ENCODE data around the gene ATP9A.
A peak's percentile ranks its signal among the peaks of the same experiment; 100 is the strongest.
"Not testable (repeated sequence)": the region's sequence is repeated elsewhere in the genome, so short reads cannot be mapped to it uniquely, and the experiment has no call there.

Gene ATP9A

DNA sequence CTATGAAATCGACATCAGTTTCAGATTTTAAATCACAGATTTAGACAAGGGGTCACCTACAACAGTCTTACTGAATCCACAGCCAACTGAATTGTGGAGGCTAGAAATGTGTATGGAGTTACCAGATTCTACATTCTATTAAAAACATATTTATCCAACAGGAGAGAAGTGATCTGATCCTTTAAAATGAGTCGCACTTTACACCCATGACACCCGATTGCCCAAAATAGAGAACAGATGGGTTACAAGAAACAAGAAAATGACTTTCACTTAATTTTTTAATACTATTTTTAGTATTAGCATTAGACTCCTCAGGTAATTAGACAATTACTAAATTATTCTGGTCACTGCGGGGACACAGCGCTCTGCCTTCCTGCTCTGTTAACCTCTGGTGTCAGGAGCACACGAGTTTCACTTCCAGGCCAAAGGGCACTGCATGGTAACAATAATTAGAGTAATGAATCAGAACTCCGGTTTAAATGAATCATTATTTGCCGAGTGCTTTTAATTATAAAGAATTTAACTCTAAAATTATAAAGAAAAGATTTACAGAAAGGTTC is 108.6 kb downstream of the ATP9A start:
- Histone ChIP-seq H3K9me3 (ENCODE audit: control insufficient read depth, insufficient read depth, low read depth, low read length) (no peaks in the 10 kb centered on the region), H3K4me3 (ENCODE audit: low read depth, low read length) (no peak overlapping the region), H3K27ac (ENCODE audit: extremely low read depth, low read depth, low read length) (no peak overlapping the region), H3K36me3 (ENCODE audit: control insufficient read depth in 2 of 2, insufficient read depth in 1 of 2, low read length in 2 of 2) (peaks cover 0 to 21% of the 10 kb centered on the region in 2 experiments; a peak in 2 of 3 replicates), H3K4me1 (ENCODE audit: control insufficient read depth, insufficient read depth, low read length) (peaks cover 11% of the 10 kb centered on the region)
- CTCF ChIA-PET: no interaction called here
- TF ChIP-seq ZNF610 (tag by site-specific recombination; IDR thresholded peaks at IDR 0.05; ENCODE audit: borderline replicate concordance) (no peak), ZNF548 (tag by site-specific recombination; IDR thresholded peaks at IDR 0.05) (no peak), ZNF202 (tag by site-specific recombination; IDR thresholded peaks at IDR 0.05; ENCODE audit: borderline replicate concordance) (no peak), ZFP37 (tag by site-specific recombination; IDR thresholded peaks at IDR 0.05) (no peak), ZNF19 (tag by site-specific recombination; IDR thresholded peaks at IDR 0.05; ENCODE audit: low read depth) (no peak), ZNF521 (tag by site-specific recombination; IDR thresholded peaks at IDR 0.05) (no peak), ZNF211 (tag by site-specific recombination; IDR thresholded peaks at IDR 0.05; ENCODE audit: low read depth) (no peak), SP2 (tag by site-specific recombination; IDR thresholded peaks at IDR 0.05) (no peak), KLF8 (tag by site-specific recombination; IDR thresholded peaks at IDR 0.05) (no peak), ZBTB8A (tag by site-specific recombination; IDR thresholded peaks at IDR 0.05) (no peak), ZNF169 (tag by site-specific recombination; IDR thresholded peaks at IDR 0.05) (no peak), ZNF473 (tag by site-specific recombination; IDR thresholded peaks at IDR 0.05) (no peak)
- TF ChIP-seq, protein P1, sequence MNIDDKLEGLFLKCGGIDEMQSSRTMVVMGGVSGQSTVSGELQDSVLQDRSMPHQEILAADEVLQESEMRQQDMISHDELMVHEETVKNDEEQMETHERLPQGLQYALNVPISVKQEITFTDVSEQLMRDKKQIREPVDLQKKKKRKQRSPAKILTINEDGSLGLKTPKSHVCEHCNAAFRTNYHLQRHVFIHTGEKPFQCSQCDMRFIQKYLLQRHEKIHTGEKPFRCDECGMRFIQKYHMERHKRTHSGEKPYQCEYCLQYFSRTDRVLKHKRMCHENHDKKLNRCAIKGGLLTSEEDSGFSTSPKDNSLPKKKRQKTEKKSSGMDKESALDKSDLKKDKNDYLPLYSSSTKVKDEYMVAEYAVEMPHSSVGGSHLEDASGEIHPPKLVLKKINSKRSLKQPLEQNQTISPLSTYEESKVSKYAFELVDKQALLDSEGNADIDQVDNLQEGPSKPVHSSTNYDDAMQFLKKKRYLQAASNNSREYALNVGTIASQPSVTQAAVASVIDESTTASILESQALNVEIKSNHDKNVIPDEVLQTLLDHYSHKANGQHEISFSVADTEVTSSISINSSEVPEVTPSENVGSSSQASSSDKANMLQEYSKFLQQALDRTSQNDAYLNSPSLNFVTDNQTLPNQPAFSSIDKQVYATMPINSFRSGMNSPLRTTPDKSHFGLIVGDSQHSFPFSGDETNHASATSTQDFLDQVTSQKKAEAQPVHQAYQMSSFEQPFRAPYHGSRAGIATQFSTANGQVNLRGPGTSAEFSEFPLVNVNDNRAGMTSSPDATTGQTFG (tag by site-specific recombination; IDR thresholded peaks at IDR 0.05; ENCODE audit: borderline replicate concordance): no peak
- TF ChIP-seq, protein P2, sequence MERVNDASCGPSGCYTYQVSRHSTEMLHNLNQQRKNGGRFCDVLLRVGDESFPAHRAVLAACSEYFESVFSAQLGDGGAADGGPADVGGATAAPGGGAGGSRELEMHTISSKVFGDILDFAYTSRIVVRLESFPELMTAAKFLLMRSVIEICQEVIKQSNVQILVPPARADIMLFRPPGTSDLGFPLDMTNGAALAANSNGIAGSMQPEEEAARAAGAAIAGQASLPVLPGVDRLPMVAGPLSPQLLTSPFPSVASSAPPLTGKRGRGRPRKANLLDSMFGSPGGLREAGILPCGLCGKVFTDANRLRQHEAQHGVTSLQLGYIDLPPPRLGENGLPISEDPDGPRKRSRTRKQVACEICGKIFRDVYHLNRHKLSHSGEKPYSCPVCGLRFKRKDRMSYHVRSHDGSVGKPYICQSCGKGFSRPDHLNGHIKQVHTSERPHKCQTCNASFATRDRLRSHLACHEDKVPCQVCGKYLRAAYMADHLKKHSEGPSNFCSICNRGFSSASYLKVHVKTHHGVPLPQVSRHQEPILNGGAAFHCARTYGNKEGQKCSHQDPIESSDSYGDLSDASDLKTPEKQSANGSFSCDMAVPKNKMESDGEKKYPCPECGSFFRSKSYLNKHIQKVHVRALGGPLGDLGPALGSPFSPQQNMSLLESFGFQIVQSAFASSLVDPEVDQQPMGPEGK (tag by site-specific recombination; IDR thresholded peaks at IDR 0.05): no peak
- TF ChIP-seq, protein P3, sequence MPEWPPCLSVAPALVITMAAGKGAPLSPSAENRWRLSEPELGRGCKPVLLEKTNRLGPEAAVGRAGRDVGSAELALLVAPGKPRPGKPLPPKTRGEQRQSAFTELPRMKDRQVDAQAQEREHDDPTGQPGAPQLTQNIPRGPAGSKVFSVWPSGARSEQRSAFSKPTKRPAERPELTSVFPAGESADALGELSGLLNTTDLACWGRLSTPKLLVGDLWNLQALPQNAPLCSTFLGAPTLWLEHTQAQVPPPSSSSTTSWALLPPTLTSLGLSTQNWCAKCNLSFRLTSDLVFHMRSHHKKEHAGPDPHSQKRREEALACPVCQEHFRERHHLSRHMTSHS (tag by site-specific recombination; IDR thresholded peaks at IDR 0.05): no peak
- TF ChIP-seq, protein P4, sequence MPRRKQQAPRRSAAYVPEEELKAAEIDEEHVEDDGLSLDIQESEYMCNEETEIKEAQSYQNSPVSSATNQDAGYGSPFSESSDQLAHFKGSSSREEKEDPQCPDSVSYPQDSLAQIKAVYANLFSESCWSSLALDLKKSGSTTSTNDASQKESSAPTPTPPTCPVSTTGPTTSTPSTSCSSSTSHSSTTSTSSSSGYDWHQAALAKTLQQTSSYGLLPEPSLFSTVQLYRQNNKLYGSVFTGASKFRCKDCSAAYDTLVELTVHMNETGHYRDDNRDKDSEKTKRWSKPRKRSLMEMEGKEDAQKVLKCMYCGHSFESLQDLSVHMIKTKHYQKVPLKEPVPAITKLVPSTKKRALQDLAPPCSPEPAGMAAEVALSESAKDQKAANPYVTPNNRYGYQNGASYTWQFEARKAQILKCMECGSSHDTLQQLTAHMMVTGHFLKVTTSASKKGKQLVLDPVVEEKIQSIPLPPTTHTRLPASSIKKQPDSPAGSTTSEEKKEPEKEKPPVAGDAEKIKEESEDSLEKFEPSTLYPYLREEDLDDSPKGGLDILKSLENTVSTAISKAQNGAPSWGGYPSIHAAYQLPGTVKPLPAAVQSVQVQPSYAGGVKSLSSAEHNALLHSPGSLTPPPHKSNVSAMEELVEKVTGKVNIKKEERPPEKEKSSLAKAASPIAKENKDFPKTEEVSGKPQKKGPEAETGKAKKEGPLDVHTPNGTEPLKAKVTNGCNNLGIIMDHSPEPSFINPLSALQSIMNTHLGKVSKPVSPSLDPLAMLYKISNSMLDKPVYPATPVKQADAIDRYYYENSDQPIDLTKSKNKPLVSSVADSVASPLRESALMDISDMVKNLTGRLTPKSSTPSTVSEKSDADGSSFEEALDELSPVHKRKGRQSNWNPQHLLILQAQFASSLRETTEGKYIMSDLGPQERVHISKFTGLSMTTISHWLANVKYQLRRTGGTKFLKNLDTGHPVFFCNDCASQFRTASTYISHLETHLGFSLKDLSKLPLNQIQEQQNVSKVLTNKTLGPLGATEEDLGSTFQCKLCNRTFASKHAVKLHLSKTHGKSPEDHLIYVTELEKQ (tag by site-specific recombination; IDR thresholded peaks at IDR 0.05; ENCODE audit: borderline replicate concordance): no peak
- POLR2A ChIA-PET: no interaction called here

DNA sequence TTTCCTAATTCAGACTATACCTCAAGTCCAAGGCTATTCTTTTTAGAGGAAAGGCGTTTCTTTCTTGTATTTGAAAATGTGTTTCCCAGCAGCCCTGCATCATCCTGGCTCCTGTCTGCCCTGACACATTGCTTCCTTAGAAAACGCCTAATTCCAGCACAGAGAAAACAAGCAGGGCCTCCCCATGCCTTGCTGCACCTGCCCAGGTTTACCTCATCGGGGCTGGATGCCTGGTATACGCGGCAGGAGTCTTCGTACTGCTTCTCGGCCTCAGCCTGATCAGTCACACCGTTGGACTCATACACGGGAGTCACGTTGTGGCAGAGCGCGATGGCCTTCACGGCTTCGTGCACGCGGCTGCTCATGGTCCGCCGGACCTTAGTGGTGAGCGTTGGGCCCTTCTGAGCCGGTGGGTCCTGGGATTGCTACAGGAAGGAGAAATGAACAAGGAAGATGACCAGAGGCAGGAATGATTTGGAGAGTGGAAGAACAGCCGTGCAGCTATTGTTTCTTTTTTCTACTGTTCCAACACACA is 111.4 kb downstream of the ATP9A start:
- no peaks in the 10 kb centered on the region for H3K9me3 ChIP-seq (ENCODE audit: control insufficient read depth, insufficient read depth, low read depth, low read length)
- H3K36me3 ChIP-seq (ENCODE audit: control insufficient read depth in 2 of 2, insufficient read depth in 1 of 2, low read length in 2 of 2): peaks cover 0 to 21% of the 10 kb centered on the region in 2 experiments; a peak in 2 of 3 replicates
- ChIA-PET CTCF (no interaction called here), POLR2A (no interaction called here)
- no peak overlapping the region for H3K27ac ChIP-seq (ENCODE audit: extremely low read depth, low read depth, low read length)
- TF ChIP-seq TCF7L2 (IDR thresholded peaks at IDR 0.05; ENCODE audit: borderline replicate concordance, low read depth, low read length) (no peak), ZNF548 (tag by site-specific recombination; IDR thresholded peaks at IDR 0.05) (no peak), ZBTB20 (tag by site-specific recombination; IDR thresholded peaks at IDR 0.05) (no peak), ZNF600 (tag by site-specific recombination; IDR thresholded peaks at IDR 0.05) (peak; percentile 38; the same call in 1 of the 2 replicates)
- H3K4me3 ChIP-seq (ENCODE audit: low read depth, low read length): no peak overlapping the region
- peaks cover 7% of the 10 kb centered on the region for H3K4me1 ChIP-seq (ENCODE audit: control insufficient read depth, insufficient read depth, low read length)

DNA sequence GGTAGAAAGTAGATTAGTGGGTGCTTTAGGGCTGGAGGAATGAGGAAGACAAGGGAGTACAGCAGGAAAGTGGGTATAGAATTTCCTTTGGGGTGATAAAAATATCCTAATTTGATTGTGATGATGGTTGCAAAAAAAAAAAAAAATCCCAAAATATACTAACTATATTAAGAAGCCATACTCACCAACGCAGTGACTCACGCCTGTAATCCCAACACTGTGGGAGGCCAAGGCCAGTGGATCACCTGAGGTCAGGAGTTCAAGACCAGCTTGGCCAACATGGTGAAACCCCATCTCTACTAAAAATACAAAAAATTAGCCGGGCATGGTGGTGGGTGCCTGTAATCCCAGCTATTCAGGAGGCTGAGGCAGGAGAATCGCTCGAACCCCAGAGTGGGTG is 112.1 kb downstream of the ATP9A start:
- H3K4me1 ChIP-seq (ENCODE audit: control insufficient read depth, insufficient read depth, low read length); H3K4me3 ChIP-seq (ENCODE audit: low read depth, low read length); H3K9me3 ChIP-seq (ENCODE audit: control insufficient read depth, insufficient read depth, low read depth, low read length); POLR2A ChIA-PET; H3K27ac ChIP-seq (ENCODE audit: extremely low read depth, low read depth, low read length); CTCF ChIA-PET: not testable (repeated sequence)
- peaks cover 3 to 21% of the 10 kb centered on the region in 2 experiments; a peak in 2 of 3 replicates for H3K36me3 ChIP-seq (ENCODE audit: control insufficient read depth in 2 of 2, insufficient read depth in 1 of 2, low read length in 2 of 2)

Measured in HEK293 (cell line).